Body of pancreas (tissue), 4 donors: Measurements from ENCODE around the gene C1orf116. TPM values are rescaled to one million over a fixed set of nuclear protein-coding genes. Genes with fewer than 3 reads are reported as not detected.
A peak's percentile ranks its signal among the peaks of the same experiment; 100 is the strongest.

ENCODE experiments used
- ATAC-seq: fragments of 150-250 bp; one replicate; pipeline ENCODE4 v1.9.1; 2016
- DNase-seq, 4 donors: peaks; one replicate each; pipeline ENCODE4 v3.0.0-alpha.2; 2019
- H3K27ac ChIP-seq, 4 donors: fragments of 200-600 bp; sonication (generic); 1 replicate in 3 of 4; 2 replicates in 1 of 4; pipeline versions ENCODE4 v1.5.1 to v1.6.1; 2016 to 2019; ENCODE audit warnings: mild to moderate bottlenecking in 1 of 4, mixed read lengths in 1 of 4, moderate library complexity in 1 of 4
- H3K27me3 ChIP-seq, 2 donors: fragments of 200-600 bp; sonication (generic); one replicate each; pipeline ENCODE4 v1.6.0; 2016; ENCODE audit warnings: mild to moderate bottlenecking in 1 of 2
- H3K36me3 ChIP-seq, 2 donors: fragments of 200-600 bp; sonication (generic); replicated peaks in 1 of 2; 2 replicates each; pipeline ENCODE4 v1.5.1; 2016; ENCODE audit warnings: low read depth in 2 of 2; ENCODE audit not compliant: insufficient read depth in 1 of 2
- H3K4me1 ChIP-seq: fragments of 200-600 bp; sonication (generic); one replicate; pipeline ENCODE4 v1.6.0; 2016
- H3K4me3 ChIP-seq, 2 donors: fragments of 200-600 bp; sonication (generic); 1 replicate in 1 of 2; 2 replicates in 1 of 2; pipeline ENCODE4 v1.5.1; 2016 to 2019
- H3K9me3 ChIP-seq, 3 donors: fragments of 200-600 bp; sonication (generic); 1 replicate in 2 of 3; 2 replicates in 1 of 3; pipeline ENCODE4 v1.5.1; 2016
- CTCF ChIP-seq, 7 experiments: fragments of 450-650 bp in 4 of 7; fragments of 200-600 bp in 3 of 7; sonication (generic) in 3 of 7; IDR thresholded peaks; one replicate each; pipeline ENCODE4 v1.5.1; 2016 to 2019; ENCODE audit warnings: antibody characterized with exemption in 7 of 7
- POLR2A ChIP-seq, 3 donors: fragments of 450-650 bp; IDR thresholded peaks; one replicate each; pipeline ENCODE4 v1.6.1; 2016; ENCODE audit warnings: antibody characterized with exemption in 3 of 3, mild to moderate bottlenecking in 2 of 3
- WGBS, 2 donors: methylation state at CpG; one replicate each; pipeline ENCODE4 v1.1.5; 2017; 5-methylcytosine and 5-hydroxymethylcytosine counted together
- intact Hi-C: fragments of 100-400 bp; cut with DNase I; formaldehyde crosslinking; loops from one replicate; pipeline ENCODE4 v1.15.1; 2023
- total RNA-seq, 2 donors: library from RNA; depleted of rRNA; stranded (reverse); fragments of >200 nt; gene quantifications; one replicate each; pipeline ENCODE4 v1.1.0, GENCODE V29; 2016

The C1orf116 gene
- total RNA-seq, 2 donors from 2014 or later, result 11.2 to 23.3 TPM

DNA sequence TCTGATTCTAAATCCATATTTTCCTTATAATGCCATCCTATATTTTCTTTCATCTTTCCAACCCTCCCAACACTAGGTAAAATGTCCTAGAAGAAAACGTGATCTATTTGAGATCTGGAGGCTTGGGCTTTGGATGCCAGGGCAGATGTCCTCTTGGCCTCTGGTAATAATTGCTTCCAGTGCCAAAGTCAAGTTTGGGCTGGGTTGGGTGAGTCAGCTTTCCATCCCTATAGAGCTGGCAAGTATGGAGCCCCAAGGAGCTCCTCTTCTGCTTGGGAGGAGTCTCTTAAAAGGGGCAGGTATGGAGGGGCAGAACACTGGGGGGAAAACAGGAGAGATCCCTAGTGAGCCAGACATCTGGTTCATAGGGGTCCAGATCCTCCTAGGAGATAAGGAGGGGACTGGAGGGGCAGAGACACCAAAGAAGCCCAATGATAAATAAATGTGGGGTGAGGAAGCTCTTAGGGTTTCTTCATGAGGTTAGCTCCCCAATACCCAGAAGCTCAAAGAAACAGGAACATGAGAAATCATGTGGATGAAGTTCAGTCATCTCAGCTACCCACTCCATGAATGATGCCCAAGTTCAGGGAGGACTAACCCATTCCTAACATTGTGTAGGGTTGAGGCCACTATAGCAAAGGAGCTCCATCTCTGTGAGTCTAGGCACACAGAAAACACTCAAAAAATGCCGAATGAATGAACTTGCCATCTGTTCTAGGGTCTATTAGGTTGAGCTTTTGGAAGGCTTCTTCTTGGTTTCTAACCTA, 3.5 kb downstream of the C1orf116 start:
- 62 to 65% methylated on average over 2 of the region's 2 CpGs for WGBS, 2 donors
- peaks cover 86% of the 10 kb centered on the region for H3K4me1 ChIP-seq
- no peaks in the 10 kb centered on the region for H3K9me3 ChIP-seq
- no peak for DNase-seq
- no peak for ATAC-seq
- TF ChIP-seq CTCF (IDR thresholded peaks at IDR 0.05) (no peak), POLR2A (IDR thresholded peaks at IDR 0.05) (no peak)
- intact Hi-C loops, result no loop called here
- no peak overlapping the region for H3K4me3 ChIP-seq
- no peaks in the 10 kb centered on the region for H3K36me3 ChIP-seq
- no peaks in the 10 kb centered on the region for H3K27me3 ChIP-seq
- peak overlapping the region in 3 of 4 donors; percentile 90 to 92 (median 91) for H3K27ac ChIP-seq

DNA sequence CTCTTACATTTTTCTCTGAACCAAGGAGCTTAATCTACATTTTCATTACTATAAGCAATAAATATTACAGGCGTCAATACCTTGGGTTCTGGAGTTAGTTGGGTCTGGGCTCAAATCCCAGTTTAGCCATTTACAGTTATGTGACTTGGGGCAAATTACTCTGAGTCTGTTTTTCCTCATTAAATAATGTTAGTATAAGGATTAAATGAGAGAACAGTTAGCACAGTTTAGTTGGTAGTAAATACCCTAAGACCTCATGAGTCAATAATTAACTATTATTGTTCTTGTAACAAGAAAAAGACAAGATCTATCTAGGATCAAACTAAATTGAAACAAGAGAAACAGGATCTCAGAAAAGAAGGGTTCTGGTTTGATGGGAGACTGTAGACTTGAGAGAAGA, 4.6 kb downstream of the C1orf116 start:
- 52 to 55% methylated on average over 1 of the region's 1 CpG for WGBS, 2 donors
- peak overlapping the region in 3 of 4 donors; percentile 90 to 92 (median 91) for H3K27ac ChIP-seq

DNA sequence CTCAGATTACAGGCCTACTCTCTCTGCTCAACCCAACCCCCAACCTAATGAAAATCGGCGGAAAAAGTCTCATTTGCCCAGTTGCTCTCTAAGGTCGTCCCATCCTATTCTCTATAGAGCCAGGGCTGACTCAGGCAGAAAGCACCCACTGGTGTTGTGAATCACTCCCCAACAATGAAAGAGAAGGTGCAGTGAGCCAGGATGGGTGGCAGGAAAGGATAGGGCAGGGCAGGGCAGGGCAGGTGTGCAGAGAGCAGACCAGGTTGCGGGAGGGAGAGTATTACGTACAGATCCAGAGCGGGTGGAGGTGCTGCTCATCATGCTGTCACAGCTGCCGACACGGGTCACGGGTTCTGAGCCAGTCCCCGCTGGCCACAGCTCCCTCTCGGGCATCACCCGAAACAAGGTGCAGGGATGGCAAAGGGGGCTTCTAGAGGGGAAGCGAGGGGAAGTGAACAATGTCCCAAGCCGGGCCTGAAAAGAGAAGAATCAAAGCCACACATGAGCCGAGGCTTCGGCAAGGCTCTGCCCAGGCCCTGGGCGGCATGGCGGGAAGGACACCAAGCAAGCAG, 5.3 kb downstream of the C1orf116 start:
- Histone ChIP-seq H3K27me3 (no peaks in the 10 kb centered on the region), H3K36me3 (peaks cover 0 to 4% of the 10 kb centered on the region in 2 donors), H3K4me3 (no peak overlapping the region), H3K4me1 (peaks cover 89% of the 10 kb centered on the region), H3K9me3 (no peaks in the 10 kb centered on the region), H3K27ac (peak overlapping the region; percentile 17 to 92 (median 90))
- DNase-seq (no peak), ATAC-seq (no peak)
- WGBS, 2 donors, result 72 to 74% methylated on average over 18 of the region's 18 CpGs
- TF ChIP-seq CTCF (IDR thresholded peaks at IDR 0.05) (no peak), POLR2A (IDR thresholded peaks at IDR 0.05) (peak in 2 of 3 donors; percentile 21 to 28)
- intact Hi-C loops, result no loop called here

More for the DNA sequence above, 4.6 kb downstream of the C1orf116 start:
- no peak for DNase-seq
- H3K36me3 ChIP-seq, result no peaks in the 10 kb centered on the region
- no peak overlapping the region for H3K4me3 ChIP-seq
- TF ChIP-seq CTCF (IDR thresholded peaks at IDR 0.05) (no peak), POLR2A (IDR thresholded peaks at IDR 0.05) (no peak)
- intact Hi-C loops, result no loop called here
- H3K9me3 ChIP-seq, result no peaks in the 10 kb centered on the region
- H3K27me3 ChIP-seq, result no peaks in the 10 kb centered on the region
- peaks cover 88% of the 10 kb centered on the region for H3K4me1 ChIP-seq
- ATAC-seq, result no peak

- H3K27ac ChIP-seq, result peak overlapping the region; percentile 90 to 92 (median 90)
- peaks cover 94% of the 10 kb centered on the region for H3K4me1 ChIP-seq
- H3K27me3 ChIP-seq, result no peaks in the 10 kb centered on the region
- no peaks in the 10 kb centered on the region for H3K9me3 ChIP-seq
- TF ChIP-seq POLR2A (IDR thresholded peaks at IDR 0.05) (no peak), CTCF (IDR thresholded peaks at IDR 0.05) (no peak)
- intact Hi-C loops, result no loop called here
- peaks cover 0 to 4% of the 10 kb centered on the region in 2 donors for H3K36me3 ChIP-seq
- no peak for ATAC-seq
- H3K4me3 ChIP-seq, result no peak overlapping the region
- 34 to 45% methylated on average over 4 of the region's 4 CpGs for WGBS, 2 donors
- DNase-seq, result no peak
Observed at GRCh38 chr1:207026104-207026534, 6.4 kb downstream of the C1orf116 start.
